HG02642 (cell line): ENCODE data around the gene B4GALT5.
"Not testable (repeated sequence)": the region's sequence is repeated elsewhere in the genome, so short reads cannot be mapped to it uniquely, and the experiment has no call there.

Source experiments
- ATAC-seq: cut with Tn5 transposase; IDR thresholded peaks from one replicate; pipeline ENCODE4 v1.9.1; 2021; ENCODE audit warnings: mild to moderate bottlenecking; ENCODE audit not compliant: unreplicated experiment, poor library complexity

Gene B4GALT5, protein sequence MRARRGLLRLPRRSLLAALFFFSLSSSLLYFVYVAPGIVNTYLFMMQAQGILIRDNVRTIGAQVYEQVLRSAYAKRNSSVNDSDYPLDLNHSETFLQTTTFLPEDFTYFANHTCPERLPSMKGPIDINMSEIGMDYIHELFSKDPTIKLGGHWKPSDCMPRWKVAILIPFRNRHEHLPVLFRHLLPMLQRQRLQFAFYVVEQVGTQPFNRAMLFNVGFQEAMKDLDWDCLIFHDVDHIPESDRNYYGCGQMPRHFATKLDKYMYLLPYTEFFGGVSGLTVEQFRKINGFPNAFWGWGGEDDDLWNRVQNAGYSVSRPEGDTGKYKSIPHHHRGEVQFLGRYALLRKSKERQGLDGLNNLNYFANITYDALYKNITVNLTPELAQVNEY

DNA sequence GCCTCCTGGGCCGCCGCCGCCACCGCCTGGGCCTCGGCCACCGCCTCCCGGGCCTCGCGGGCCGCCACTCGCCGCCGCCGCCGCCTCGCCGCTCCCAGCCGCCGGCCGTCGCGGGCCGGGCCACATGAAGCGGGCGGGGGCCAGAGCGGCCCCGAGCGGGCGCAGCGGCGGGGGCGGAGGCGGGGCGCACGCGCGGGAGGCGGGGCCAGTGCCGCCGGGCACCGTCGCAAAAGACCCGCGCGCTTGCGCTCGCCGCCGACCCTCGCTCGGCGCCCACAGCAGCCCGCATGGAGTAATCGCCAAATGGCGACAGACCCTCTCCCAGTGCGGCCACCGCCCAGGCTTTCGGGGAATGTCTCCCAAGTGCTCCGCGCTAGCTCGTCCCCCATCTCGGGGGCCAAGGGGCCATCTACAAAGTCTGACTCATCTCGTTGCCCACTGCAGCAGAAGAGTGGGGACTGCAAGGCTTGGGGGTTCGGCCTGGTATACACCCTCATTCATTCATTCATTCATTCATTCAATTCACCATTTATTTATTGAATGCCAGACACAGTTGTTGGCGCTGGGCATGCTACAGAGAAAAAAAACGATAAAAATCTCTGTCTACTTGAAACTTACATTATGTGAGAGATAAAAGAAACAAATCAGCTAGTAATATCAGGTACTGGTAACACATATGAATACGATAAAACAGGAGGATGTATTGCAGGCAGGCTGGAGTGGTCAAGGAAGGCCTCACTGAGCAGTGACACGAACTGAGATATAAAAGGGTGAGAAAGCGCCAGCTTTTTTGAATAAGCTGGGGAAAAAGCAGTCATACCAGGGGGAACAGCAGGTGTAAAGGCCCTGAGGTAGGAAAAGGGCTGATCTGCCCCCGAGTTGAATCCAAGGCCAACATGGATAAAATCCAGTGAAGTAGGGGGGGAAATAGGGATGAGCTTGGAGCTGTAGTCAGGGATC is at the start of gene B4GALT5:
B4GALT5 (minus strand) TSS at position 126 of the 960 bp plus-strand sequence. CDS start 188 bp downstream, outside the sequence.
- ATAC-seq, result peak; percentile 86

DNA sequence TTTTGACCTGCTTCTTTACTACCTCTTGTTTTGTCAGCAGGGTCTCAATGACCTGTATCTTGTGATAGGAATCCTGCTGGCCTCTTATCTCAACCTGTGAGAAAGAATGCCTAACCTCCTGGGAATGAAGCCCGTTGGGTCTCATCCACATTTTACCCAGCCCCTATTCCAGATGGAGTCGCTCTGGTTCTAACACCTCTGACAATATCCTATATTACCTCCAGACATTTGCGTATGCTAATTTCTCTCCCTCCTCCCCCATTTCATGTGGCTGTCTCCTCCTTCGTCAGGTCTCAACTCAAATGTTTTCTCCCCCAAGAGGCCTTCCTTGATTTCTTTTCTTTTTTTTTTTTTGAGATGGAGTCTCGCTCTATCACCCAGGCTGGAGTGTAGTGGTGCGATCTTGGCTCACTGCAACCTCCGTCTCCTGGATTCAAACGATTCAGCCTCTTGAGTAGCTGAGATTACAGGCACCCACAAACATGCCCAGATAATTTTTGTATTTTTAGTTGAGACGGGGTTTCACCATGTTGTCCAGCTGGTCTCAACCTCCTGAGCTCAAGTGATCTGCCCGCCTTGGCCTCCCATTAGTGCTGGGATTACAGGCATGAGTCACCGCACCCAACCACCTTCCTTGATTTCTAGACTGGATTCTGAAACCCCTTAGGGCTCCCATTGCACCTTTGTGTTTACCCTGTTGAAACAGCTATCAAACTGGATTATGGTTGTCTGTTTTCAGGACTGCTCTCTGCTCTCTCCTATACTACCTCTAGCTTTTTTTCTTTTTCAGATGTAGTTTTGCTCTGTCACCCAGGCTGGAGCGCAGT is 49.5 kb upstream of the B4GALT5 start:
- ATAC-seq, result no peak

DNA sequence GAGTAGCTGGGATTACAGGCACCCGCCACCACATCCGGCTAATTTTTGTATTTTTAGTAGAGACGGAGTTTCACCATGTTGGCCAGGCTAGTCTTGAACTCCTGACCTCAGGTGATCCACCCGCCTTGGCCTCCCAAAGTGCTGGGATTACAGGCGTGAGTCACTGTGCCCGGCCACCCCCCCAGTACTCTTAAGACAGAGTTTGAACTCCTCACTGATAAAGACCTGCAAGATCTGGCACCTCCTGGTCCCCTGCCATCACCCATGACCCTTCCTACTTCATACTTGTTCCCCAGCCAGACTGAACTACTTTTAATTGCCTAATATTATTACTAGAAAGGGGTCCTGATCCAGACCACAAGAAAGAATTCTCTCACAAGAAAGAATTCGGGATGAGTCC is 48.2 kb upstream of the B4GALT5 start:
- ATAC-seq, result not testable (repeated sequence)

DNA sequence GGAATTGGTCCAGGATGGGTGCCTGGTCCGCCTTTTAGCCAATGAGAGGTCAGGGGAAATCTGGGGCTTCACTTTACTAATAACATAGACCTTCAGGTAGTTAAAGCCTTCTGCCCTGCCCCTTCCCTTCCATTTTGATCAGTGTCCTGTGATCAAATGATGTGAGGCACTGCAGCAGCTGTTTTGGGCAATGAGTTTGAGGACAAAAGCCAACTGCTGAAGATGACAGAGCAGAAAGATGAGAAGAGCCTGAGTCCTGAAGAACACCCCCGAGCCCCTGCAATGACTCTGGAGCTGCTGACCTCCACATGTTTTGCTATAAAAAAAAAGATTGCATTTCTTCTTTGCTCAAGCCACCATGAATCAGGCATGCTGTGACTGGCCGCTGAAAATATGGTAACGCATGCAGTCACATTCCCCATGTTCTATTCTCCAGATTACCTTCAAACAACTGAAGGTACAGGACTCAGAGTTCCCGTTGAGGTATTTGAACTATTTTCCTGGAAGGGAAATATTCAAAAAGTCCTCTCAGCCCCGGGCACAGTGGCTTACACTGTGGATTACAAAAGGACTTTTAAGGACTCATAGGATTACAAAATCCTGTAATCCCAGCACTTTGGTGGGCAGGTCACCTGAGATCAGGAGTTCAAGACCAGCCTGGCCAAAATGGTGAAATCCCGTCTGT is 45.7 kb upstream of the B4GALT5 start:
- no peak for ATAC-seq

DNA sequence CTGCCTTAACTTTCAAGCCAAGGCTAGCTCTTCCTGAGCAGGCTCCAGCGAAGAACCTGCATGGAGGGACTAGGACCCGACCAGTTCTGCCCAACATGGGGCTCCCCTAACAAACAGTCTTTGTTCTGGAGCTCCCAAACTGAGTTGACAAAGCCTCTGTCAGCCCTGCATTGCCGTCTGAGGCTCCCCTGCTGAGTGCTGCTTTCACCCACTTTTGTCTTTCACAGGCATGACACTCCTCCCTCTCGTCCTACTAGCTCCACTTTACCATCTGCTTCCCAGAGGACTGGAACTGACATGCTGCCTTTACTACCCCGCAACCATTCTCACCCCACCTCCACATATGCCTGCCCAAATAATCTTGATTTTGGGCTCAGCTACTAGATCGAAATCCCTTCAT is 45.1 kb upstream of the B4GALT5 start:
- no peak for ATAC-seq

DNA sequence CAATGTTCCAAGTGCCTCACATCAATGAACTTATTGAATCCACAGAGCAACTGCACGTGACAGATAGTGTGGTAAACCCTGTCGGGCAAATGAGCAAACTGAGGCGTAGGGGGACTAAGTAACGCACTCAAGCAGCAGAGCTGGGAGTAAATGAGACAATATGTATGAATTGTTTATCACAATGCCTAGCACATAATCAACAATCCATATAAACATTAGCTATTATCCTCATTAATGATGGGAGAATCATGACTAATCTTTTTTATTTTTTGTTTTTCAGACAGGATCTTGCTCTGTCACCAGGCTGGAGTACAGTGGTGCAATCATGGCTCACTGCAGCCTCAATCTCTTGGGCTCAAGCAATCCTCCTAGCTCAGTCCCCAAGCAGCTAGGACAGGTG is 43.9 kb upstream of the B4GALT5 start:
- no peak for ATAC-seq

DNA sequence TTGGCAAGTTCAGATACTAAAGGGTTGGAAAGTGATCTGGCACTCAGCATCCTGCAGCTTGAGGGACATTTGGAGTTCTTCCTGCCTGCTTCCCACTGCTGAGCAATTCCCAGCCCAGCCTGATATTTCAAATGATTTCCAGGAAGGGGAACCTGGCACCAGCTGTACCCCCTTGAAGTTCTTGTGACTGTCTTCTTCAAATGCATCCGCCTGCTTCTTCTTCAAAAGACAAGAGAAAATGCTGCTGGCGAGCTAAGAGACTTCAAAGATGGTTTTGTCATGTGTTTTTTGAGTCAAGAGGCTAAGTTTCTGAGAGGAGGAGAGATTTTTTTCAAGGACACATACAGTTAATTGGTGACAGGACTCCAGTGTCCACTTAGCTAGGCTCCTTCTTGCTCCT is 42.6 kb upstream of the B4GALT5 start:
- ATAC-seq, result no peak

DNA sequence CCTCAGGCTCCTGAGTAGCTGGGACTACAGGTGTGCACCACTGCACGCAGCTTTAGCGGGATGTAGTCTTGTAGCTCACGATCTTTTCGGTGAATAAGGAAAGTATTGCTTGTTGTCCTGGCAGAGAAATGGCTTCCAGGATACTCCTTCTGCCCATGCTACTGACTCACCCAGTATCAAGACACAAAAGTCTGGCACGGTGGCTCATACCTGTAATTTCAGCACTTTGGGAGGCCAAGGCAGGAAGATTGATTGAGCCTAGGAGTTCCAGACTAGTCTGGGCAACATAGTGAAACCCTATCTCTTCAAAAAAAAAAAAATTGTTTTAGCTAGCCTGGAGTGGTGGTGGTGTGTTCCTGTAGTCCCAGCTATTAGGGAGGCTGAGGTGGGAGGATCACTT is 40.9 kb upstream of the B4GALT5 start:
- no peak for ATAC-seq

DNA sequence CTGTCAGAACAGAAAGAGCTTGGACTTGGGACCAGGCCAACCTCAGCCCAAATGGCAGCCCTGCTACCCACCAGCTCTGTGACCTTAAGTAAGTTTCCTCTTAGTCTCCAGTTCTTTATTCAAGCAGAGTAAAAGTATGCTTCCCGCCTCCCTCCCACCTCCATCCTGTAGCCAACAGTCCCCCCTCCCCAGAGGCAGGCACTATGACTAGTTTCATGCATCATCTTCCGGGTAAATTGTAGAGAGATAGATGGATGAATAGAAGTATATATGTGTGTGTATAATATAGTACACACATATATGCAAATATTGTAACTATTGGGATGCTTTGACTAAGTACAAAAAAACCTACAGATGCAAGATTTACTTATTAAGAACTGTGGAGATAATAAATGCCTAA is 39.5 kb upstream of the B4GALT5 start:
- no peak for ATAC-seq

DNA sequence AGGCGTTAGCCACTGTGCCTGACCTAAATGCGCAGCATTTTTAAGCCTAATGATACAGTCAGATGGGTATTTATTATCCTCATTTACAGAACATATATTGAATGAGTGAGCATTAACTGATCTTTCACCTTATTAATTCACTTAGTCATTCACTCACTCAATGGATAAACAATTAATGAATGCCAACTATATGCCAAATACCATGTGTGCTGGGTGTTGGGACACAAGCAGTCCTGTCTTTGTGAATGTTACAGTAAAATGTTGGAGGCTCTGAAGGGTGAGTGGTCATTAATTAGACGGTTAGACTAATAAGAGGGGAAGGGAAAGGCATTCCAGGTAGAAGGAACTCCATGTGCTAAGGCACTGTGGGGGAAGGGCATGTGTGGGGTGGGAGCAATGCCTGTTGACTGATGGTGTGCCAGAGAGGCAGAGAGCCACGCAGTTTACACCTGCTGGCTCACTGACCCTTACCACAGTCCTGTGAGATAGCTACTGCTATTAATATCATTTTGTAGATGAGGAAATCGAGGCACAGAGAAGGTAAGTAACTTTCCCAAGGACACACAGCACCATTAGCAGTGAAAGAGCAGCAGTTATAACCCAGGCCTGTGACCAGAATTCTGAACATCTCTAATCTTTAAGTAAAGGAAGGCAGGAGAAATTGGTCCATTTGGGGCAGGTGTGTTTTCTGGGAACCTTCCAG is 38.7 kb upstream of the B4GALT5 start:
- no peak for ATAC-seq

DNA sequence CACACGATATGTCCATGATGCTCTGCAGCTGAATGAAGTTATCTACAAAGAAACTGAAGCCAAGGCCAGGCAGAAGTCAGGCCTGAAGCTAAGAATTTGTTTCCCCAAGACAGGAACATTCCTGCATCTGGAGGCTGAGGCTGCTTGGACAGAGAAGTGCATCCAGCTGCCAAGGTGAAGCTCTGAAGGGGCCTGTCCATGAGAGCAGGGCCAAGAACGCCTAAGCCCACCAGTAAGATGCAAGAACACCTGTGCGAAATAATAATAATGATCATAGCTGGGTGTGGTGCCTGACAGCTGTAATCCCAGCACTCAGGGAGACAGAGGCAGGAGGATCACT is 37.7 kb upstream of the B4GALT5 start:
- ATAC-seq, result no peak

DNA sequence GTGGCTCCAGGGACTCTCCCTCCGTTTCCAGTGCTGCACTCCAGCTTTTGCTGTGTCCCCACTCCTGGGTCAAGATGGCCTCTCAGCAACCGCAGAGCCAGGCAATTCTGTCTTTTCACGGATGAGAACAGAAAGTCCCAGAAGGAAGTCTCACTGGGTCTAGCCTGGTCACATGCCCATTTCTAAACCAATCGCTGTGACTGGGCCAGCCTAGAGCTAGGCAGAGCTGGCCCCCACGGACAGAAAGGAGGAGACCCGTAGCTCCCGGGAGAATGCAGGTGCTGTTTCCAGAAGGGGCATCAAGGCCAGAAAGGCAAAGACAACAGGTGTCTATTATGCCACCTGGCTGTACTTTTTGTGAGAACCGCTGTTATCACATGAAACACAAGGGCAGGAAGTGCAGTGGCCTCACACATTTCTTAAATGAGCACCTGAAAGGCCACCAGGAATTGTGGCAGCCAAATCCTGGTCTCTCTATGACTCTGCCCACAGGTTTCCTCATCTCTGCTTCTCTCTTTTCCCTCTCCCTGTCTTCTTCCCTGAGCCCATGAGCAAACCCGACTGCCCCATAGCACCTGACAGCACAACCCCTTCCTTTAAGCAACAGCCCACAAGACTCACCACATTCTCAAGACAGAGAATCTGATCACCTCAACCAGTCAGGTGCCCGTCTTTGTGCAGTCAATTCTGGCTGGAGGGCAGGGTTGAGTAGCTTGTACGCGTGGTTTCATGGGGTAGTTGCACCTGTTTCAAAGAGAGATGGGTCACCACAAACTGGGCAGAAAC is 37.1 kb upstream of the B4GALT5 start:
- ATAC-seq, result peak; percentile 74

DNA sequence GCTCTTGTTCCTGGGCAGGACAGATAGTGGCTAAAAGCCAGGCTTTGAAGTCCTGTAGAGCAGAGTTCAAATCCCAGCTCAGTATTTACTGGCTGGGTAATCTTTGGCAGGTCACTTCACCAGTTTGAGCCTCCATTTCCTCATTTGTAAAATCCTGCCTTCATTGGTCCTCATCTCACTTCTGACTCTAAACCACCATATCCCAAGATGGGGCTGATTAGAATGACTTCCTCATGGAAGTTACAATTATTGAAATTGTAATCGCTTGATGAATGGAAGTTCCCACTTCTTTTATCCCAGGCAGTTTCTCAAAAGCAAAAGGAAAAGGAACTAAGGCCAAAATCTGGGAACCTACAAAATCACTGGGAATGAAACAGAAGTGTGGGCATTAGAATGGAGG is 35.9 kb upstream of the B4GALT5 start:
- ATAC-seq, result no peak

DNA sequence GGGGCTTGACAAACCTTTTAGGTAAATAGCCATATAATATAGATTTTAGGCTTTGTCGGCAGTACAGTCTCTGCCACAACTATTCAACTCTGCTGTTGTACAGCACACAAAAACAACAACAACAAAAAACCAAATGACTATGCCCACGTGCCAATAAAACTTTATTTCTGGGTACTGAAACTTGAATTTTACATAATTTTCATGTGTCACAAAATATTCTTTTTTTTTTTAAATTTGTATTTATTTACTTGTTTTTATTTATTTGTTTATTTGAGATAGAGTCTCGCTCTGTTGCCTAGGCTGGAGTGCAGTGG is 34.8 kb upstream of the B4GALT5 start:
- ATAC-seq, result no peak

DNA sequence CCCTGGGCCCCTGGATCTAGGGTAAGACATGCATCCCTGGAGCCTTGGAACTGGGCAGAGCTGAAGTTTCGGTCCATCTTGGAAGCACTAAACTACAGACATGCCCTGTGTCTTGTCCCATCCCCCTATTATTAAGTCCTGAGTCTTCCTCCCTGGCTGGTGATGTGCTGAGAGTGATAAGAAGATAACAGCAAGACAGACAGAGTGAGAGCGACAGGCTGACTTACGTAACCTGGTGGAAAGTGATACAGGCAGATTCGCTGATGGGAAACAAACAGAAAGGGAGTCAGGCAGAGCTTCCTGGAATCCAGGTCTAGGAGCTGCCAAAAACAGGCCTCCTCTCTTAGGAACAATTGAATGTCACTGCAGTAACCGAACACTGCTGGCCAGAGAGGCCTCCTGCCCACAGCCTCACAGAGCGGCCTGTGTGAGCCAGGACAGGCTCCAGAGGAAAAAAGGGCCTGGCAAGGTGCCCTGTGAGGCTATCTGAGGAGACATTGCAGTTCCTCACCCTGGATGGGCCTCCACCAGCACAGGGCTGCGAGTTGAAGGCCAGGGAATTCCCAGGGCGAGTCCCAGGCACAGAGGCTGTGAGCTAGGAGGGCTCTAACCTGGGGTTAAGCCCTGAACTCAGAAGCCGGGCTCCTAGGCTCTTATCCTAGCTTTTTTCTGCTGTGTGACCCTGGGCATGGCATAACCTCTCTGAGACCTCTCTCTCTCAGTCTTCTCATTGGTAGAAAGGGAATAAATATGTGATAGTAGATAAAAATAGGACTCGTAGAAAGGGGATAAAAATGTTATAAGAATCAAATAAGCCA is 34.2 kb upstream of the B4GALT5 start:
- no peak for ATAC-seq

DNA sequence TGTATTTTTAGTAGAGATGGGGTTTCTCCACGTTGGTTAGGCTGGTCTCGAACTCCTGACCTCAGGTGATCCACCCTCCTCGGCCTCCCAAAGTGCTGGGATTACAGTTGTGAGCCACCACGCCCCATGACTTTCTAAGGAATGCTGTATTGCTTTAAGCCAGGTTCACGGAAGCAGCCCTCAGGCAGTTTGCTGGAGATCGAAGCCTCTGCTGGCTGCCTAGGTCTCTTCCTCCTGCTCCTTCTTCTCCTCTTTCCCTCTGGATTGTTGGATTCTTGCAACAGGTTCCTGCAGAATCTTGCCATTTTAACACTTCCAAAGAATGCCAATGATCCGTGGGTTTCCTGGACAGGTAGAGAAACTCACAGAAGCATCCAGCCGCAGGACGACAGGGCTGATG is 29.3 kb upstream of the B4GALT5 start:
- ATAC-seq, result no peak

DNA sequence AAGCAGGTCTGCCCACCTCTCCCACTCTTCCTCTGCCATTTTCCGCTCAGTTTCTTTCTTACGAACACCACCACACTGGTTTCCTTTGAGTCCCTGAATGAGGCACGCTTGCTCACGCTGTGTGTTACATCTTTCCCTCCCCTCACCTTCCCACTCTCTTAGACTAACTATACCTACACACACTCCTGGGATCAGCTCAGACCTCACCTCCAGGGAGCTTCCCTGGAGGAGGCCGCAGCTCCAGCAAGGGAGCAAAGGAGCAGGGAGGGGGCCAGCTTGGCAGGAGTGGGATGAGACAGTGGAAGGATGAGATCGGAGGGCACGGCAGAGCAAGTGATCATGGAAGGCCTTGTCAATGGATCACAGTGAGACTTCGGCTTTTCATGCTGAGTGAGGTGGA is 28.3 kb upstream of the B4GALT5 start:
- no peak for ATAC-seq

DNA sequence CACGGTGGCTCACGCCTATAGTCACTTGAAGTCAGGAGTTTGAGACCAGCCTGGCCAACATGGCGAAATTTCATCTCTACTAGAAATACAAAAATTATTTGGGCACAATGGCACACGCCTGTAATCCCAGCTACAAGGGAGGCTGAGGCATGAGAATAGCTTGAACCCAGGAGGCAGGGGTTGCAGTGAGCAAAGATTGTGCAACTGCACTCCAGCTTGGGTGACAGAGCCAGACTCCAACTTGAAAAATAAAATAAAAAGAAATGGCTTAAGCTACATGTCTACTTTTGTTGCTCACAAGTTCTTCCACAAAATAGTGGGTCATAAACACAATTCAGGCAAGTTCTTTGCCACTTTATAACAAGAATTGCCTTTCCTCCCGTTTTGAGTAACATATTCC is 27.1 kb upstream of the B4GALT5 start:
- ATAC-seq, result no peak
